Urinary bladder (tissue), 4 donors: ENCODE results near the gene PPIL6. TPM values are rescaled to one million over a fixed set of nuclear protein-coding genes. Genes with fewer than 3 reads are reported as not detected.

ENCODE experiments used
- DNase-seq: peaks from one replicate; pipeline ENCODE4 v3.0.0-alpha.2; 2015; ENCODE audit errors: extremely low spot score
- H3K27ac ChIP-seq: one replicate; pipeline ENCODE4 v1.5.1; 2013; ENCODE audit warnings: low read depth, mild to moderate bottlenecking, moderate library complexity
- H3K36me3 ChIP-seq: one replicate; pipeline ENCODE4 v1.6.1; 2013; ENCODE audit warnings: mild to moderate bottlenecking, moderate library complexity; ENCODE audit not compliant: insufficient read depth
- H3K4me1 ChIP-seq: one replicate; pipeline ENCODE4 v1.6.1; 2013; ENCODE audit warnings: mild to moderate bottlenecking, moderate library complexity; ENCODE audit not compliant: insufficient read depth
- H3K4me3 ChIP-seq: one replicate; pipeline ENCODE4 v1.5.1; 2013; ENCODE audit warnings: low read depth, low read length
- WGBS: extraction: QIAGEN DNeasy Blood & Tissue Kit; methylation state at CpG from one replicate; pipeline ENCODE4 v1.1.7; 2013; 5-methylcytosine and 5-hydroxymethylcytosine counted together
- polyA plus RNA-seq: library from polyadenylated mRNA; stranded (reverse); fragments of 200-250 nt; gene quantifications from one replicate; pipeline ENCODE4 v1.2.3, GENCODE V29; 2013
- total RNA-seq: library from RNA; depleted of rRNA; stranded (reverse); fragments of >200 nt; gene quantifications from one replicate; pipeline ENCODE4 v1.2.3, GENCODE V29; 2014
- donor health status: healthy with polysubstance abuse.
- donor health status: healthy.

The PPIL6 gene
- total and polyA plus RNA-seq, 2 donors = 4.3 to 11.9 TPM

DNA sequence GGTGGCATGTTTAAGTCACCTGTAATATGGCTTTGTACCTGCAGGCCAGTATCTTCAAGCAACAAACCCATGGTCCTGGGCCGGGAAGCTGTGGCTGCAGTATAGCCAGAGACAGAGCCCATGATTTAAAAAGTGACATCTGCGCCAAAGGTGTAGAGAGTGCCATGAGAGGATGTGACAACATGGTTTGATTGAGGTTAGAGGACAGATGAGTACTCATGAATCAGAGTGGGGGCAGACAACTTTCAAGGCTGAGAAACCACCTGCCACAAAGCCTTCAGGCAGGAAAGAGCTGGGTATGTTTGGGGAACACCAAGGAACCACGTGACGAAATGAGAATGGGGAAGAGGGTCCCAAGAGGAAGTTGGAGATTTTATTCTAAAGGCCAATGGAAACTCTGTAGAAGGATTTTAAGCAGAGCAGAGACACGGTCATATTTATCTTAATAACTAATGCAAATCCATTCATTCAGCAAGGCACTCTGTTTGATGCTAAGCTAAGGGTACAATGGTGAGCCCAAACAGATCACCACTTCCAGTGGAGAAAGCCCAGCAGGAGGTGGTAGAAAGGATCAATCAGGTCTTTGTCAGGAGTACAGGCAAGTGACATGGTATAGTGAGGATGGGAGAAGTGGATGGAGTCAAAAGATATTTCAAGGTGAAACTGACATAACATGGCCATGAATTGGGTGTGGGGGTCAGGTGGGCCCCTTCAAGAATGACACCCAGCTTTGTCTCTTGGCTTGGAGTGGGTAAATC lies 18.5 kb upstream of the PPIL6 start:
- peaks cover 1% of the 10 kb centered on the region for H3K4me1 ChIP-seq
- H3K27ac ChIP-seq = no peak overlapping the region
- peaks cover 3% of the 10 kb centered on the region for H3K36me3 ChIP-seq
- WGBS = 78% methylated on average over 5 of the region's 5 CpGs
- no peak overlapping the region for H3K4me3 ChIP-seq
- DNase-seq = no peak

DNA sequence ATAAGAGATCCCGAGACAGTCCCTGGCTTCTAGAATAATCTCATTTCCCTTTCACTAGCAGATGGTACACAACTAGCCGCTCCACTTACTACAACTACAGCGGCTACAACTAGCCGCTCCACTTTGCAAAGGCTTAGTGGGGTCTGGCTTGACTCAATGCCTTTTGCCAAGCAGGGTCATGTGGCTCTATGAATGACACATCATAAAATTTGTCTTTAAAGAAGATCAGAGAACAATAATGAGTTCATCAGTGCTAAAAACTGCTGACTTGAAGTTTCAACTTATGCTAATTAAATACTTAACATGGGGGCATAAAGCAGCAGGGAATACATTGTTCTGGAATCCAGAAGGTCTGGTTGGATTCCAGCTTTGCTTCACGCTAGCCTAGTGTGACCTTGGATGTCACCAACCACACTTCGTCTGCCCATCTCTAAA lies 17.2 kb upstream of the PPIL6 start:
- Histone ChIP-seq H3K36me3 (peaks cover 3% of the 10 kb centered on the region), H3K4me3 (no peak overlapping the region), H3K4me1 (peaks cover 1% of the 10 kb centered on the region), H3K27ac (no peak overlapping the region)
- DNase-seq = no peak
- WGBS = 74% methylated on average over 6 of the region's 6 CpGs

DNA sequence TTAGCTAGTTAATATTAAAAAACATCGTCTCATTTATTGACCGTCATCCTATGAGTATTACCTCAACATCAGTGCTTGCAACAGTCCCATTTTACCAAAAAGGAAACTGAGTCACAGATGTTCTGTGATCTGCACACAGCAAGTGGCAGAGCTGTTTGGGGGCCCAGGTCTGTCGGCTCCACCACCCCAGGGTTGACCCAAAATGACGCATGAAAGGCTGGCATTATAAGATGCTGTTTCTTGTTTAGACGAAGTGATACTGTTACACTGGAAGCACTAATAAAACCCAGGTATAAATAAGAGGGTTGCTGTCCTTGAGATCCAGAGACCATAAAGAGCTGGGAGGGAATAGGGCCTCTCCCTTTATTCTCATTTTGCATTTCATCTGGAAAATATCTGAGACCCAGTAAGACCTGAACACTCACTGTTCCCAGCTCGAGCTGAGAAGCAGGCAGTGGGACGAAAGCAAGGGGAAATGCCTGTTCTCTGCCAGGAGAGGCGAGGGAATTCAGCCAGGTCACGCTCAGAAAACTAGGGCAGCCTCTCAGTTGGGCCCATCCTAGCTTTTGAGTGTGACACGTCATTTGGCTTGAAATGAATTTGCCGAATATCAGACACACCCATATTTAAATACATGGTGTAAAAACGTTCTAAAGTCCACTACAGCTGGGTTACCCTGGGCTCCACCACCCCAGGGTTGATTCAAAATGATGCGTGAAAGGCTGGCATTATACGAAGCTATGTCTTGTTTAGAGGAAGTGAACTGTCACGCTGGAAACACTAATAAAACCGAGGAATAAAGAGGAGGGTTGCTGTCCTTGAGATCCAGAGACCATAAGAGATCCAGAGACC lies 16.5 kb upstream of the PPIL6 start:
- Histone ChIP-seq H3K36me3 (no peaks in the 10 kb centered on the region), H3K27ac (no peak overlapping the region), H3K4me1 (peaks cover 1% of the 10 kb centered on the region), H3K4me3 (peak overlapping the region; percentile 77)
- whole genome bisulfite sequencing = 47% methylated on average over 16 of the region's 16 CpGs
- DNase-seq = no peak

DNA sequence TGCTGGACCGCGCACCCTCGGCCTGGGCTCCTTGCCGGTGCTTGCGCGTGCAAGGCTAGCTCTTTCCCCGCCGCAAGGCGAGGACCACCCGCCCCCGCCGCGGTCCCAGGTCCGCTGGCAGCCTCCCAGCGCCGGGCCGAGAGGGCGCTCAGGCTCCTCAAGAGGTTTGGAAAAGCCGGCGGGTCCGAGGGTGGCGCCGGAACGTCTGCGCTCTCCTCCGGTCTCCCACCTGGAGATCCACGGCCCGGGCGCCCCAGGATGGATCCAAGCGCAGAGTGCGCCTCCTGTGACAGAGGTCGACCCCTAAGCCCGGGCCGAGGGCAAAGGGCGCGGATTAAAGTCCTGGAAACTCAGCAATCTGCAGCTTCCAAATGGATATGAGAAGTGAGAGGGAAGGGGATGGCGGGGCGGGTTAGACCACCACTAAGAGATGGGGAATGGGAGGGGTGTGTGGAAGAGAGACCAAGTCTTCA lies 15.7 kb upstream of the PPIL6 start:
- DNase-seq = no peak
- Histone ChIP-seq H3K36me3 (no peaks in the 10 kb centered on the region), H3K27ac (peak overlapping the region; percentile 63)

DNA sequence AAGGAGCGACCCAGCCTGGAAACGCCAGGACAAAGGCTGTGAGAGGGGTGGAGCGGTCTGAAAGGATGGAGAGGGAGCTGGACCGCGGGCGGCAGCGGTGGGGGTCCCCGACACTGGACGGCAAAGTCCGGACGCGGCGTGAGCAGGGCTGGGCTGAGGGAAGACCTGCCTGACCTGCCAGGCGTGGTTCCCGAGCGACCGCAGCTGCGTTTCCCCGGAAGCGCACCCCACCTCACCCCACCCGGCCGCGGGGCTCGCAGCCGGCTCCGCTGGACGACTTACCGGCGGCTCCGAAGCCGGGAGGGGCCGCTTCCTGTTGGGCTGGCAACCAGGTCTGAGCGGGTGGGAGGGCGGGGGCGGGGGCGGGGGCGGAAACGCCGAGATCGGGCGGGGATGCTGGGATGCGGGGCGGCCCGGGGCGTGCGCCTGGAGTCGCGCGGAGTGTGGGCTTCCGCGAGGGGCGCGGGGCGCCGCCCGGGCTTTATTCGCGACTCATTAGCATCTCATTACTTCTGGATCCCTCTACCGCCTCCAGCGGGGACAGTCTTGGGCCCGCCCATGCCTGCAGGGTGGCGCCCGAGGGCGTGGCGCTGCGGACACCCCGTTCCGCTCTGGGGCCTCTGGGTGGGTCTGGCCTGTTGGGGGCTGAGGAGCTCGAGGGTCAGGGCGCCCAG lies 15.1 kb upstream of the PPIL6 start, which contains the start of gene MICAL1:
Gene MICAL1 (minus strand): TSS at position 336 of the 674 bp plus-strand sequence. CDS start 1,576 bp downstream, outside the sequence.
- peak within 1 kb of the TSS; percentile 83 for H3K27ac ChIP-seq
- WGBS = under 1% methylated on average over 70 of the region's 70 CpGs
- H3K4me1 ChIP-seq = peaks cover 1% of the 10 kb centered on the region
- no peaks in the 10 kb centered on the region for H3K36me3 ChIP-seq
- peak within 1 kb of the TSS; percentile 77 for H3K4me3 ChIP-seq
- DNase-seq = peak; percentile 13

More for the DNA sequence above, 15.7 kb upstream of the PPIL6 start:
- Histone ChIP-seq H3K4me3 (peak overlapping the region; percentile 77), H3K4me1 (peaks cover 1% of the 10 kb centered on the region)
- WGBS = 8% methylated on average over 38 of the region's 38 CpGs

DNA sequence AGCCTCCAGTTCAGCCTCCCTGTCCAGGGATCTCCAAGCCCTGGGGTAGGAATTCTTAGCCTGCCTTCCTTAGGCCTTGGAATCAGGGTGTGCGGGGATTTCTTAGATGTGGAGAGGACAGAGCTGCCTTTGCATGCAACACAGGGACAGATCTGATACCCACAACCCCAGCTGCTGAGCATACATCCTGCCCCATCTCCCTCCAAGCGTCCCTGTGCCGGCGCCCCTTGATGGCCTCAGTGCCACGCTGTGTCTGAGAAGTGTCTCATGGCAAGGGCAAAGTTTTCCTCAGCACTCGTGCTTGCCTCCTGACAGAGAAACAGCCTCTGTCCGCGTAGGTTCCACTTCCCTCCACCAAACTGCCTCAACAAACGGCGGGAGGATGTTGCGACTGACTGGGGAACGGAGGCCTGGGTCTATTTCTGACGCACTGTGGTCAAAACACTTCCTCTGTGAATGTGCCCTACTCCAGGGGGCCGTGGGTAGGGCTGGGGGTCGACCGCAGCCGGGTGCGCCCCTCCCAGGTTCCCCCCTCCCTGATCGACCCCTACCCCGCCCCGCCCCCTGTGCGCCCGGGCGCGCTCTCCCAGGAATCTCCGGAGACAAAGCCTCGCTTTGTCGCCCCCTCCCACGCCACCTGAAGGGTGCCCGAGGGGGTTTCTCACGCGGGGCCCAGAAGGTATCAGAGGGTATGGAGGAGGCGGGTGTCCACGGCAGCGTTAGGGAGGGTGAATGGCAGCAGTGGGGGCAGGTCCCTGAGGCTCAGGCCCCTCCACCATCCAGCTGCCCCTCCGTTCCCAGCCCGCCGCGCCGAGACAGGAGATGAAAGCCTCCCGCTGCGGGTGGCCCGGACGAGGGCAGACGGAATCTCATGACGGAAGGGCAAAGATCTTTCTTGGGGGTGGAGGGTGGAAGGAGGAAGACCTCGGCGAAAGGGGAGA lies 14.3 kb upstream of the PPIL6 start:
- H3K27ac ChIP-seq = peak overlapping the region; percentile 83
- 5% methylated on average over 48 of the region's 48 CpGs for WGBS
- DNase-seq = no peak
- peak overlapping the region; percentile 77 for H3K4me3 ChIP-seq
- peaks cover 1% of the 10 kb centered on the region for H3K4me1 ChIP-seq
- no peaks in the 10 kb centered on the region for H3K36me3 ChIP-seq

DNA sequence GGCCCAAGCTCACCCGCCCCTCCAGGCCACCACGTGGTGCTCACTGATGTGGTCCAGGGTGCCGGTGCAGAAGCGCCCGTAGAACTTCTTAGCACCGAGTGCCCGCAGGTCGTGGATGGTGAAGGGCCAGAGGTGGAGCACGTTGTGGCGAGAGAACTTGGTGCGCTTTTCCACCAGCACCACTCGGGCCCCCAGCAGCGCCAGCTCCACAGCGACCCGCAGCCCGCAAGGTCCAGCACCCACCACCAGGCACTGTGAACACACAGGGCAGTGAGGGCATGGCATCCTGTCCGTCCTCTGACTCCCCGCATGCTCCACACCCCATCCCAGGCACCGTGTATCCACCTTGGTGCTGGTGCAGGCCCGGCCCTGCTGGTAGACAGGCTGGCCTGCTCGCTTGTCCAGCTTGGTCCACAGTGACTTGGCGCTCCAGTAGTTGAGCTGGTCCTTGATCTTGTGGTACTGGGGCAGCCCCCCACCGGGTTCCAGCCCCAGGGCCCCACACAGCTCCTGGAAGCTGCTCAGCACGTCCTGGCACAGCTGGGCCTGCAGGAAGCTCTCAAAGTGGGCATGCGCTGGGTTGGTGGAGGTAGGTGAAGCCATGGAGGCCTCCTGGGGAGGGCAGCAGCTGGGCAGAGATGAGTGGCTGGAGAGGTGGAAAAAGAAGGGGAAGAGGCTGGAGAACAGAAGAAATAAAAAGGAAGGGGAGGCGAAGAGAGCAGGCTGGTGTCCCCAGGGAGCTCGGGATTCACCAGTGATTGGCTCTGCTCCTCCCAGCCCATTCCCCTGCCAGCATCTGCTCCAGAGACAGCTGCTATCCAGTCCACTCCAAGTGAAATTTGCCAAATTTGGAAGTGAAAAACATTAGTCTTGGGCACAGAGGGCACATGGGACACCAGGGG lies 13.4 kb upstream of the PPIL6 start:
- no peak overlapping the region for H3K4me3 ChIP-seq
- H3K36me3 ChIP-seq = no peaks in the 10 kb centered on the region
- 88% methylated on average over 27 of the region's 27 CpGs for WGBS
- peaks cover 1% of the 10 kb centered on the region for H3K4me1 ChIP-seq
- no peak overlapping the region for H3K27ac ChIP-seq
- DNase-seq = no peak

DNA sequence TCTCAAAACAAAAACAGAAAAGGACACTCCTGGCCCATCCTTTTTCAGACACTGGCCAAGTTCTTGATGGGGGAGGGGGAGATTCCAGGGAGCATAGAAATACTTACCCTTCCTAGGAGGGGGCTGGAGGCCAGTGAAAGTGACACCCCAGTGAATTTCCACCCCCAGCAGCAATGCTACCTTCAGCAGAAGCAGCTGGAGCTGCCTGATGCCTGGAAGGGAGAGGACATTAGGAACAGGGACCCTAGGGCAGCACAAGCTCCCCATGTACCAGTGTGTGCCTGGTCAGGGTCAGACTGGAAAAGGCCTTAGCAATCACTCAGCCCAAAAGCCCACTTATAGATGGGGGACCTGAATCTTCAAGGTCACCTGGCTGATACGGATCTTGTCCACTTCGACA lies 12.7 kb upstream of the PPIL6 start:
- peaks cover 1% of the 10 kb centered on the region for H3K4me1 ChIP-seq
- WGBS = 93% methylated on average over 2 of the region's 2 CpGs

DNA sequence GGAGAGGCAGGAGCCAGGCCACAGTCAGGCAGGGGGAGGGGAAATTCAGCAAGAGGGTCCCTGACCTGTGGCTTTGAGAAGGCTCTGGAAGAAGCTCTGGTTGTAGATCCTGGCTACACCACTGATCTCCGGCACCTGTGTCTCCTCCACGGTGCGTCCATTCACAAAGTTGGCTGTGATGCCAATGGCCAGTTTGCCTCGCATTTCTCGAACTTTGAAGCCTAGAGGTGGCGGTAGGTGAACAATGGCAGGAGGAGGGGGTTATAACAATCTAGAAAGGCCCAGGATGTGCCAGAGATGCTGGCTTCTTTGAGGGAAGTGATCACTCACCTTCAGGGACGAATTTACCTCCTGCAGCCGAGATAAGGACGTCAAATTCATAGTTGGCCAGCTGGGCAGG lies 11.8 kb upstream of the PPIL6 start:
- Histone ChIP-seq H3K36me3 (no peaks in the 10 kb centered on the region), H3K4me1 (no peaks in the 10 kb centered on the region), H3K27ac (no peak overlapping the region), H3K4me3 (no peak overlapping the region)
- WGBS = 93% methylated on average over 9 of the region's 9 CpGs
- no peak for DNase-seq

More for the DNA sequence above, 12.7 kb upstream of the PPIL6 start:
- no peak for DNase-seq
- Histone ChIP-seq H3K4me3 (no peak overlapping the region), H3K27ac (no peak overlapping the region), H3K36me3 (no peaks in the 10 kb centered on the region)

DNA sequence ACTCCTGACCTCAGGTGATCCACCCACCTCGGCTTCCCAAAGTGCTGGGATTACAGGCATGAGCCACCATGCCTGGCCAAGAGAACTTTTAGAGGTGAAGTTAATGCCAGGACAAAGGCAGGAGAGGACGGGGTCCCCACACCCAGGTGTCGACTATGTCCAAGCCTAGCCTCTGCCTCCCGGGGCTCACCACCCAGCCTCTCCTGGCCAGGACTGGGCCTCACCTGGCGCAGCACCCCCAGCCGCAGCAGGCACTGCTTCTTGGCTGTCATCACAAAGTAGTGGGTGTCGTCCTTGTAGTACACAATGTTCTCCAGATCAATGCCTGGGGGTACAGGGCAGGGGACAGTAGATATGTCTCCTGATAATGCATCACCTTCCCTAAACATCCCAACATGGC lies 10.9 kb upstream of the PPIL6 start:
- Histone ChIP-seq H3K36me3 (no peaks in the 10 kb centered on the region), H3K4me1 (no peaks in the 10 kb centered on the region)

DNA sequence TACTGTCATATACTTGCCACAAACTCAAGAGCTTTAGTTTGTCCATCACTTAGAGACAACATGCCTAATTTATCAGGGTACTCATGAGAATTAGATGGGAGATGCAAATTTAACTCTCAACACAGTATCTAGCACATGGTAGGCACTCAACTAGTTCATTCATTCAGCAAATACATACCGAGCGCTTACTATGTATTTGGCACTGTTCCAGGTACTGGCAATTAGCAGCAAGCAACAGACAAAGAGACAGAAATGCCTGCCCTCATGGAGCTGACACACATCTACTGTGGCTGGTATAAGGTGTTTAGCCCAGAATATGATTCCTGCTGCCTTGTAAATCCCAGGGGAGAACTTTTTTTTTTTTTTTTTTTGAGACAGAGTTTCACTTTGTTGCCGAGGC lies 10.4 kb upstream of the PPIL6 start:
- 83% methylated on average over 3 of the region's 3 CpGs for WGBS
- H3K4me3 ChIP-seq = no peak overlapping the region
- H3K4me1 ChIP-seq = no peaks in the 10 kb centered on the region
- H3K27ac ChIP-seq = no peak overlapping the region
- no peaks in the 10 kb centered on the region for H3K36me3 ChIP-seq
- no peak for DNase-seq

More for the DNA sequence above, 10.9 kb upstream of the PPIL6 start:
- 94% methylated on average over 7 of the region's 7 CpGs for WGBS
- DNase-seq = no peak
- H3K27ac ChIP-seq = no peak overlapping the region
- no peak overlapping the region for H3K4me3 ChIP-seq
